OCI-LY3 (cell line): ENCODE results near the gene MTHFS.

Experiments
- H2AFZ ChIP-seq: fragments of 200-600, 300-600 bp; shearing (Covaris generic); 2 replicates; pipeline ENCODE4 v1.6.0; 2014; ENCODE audit warnings: antibody characterized with exemption, low read depth, low read length
- H3K27ac ChIP-seq: fragments of 200-600, 300-600 bp; sonication (generic); 2 replicates; pipeline ENCODE4 v1.5.1; 2014; ENCODE audit warnings: mild to moderate bottlenecking, low read length, moderate library complexity, mixed read lengths
- H3K27me3 ChIP-seq: fragments of 200-600, 300-600 bp; sonication (generic); 2 replicates; pipeline ENCODE4 v1.6.1; 2014; ENCODE audit warnings: low read depth, low read length, mixed read lengths
- H3K36me3 ChIP-seq: fragments of 200-600, 300-600 bp; sonication (generic); replicated peaks from 2 replicates; pipeline ENCODE3; 2014; ENCODE audit warnings: low read depth, low read length, mixed read lengths
- H3K4me1 ChIP-seq: fragments of 300-600, 200-600 bp; sonication (generic); 2 replicates; pipeline ENCODE4 v1.6.1; 2014; ENCODE audit warnings: low read length, mixed read lengths
- H3K4me2 ChIP-seq: fragments of 200-600, 300-600 bp; sonication (generic); 2 replicates; pipeline ENCODE4 v1.6.1; 2014; ENCODE audit warnings: low read length, mixed read lengths
- H3K4me3 ChIP-seq: fragments of 300-600, 200-600 bp; sonication (generic); 2 replicates; pipeline ENCODE4 v1.5.1; 2014; ENCODE audit warnings: antibody characterized with exemption, mild to moderate bottlenecking, low read length, moderate library complexity
- H3K79me2 ChIP-seq: fragments of 300-600, 200-600 bp; shearing (Covaris generic); 2 replicates; pipeline ENCODE4 v1.6.1; 2014; ENCODE audit warnings: mild to moderate bottlenecking, low read length, mixed read lengths
- H3K9ac ChIP-seq: fragments of 300-600, 200-600 bp; shearing (Covaris generic); 2 replicates; pipeline ENCODE4 v1.6.0; 2014; ENCODE audit warnings: mild to moderate bottlenecking, low read length, moderate library complexity
- H3K9me3 ChIP-seq: fragments of 200-600, 300-600 bp; shearing (Covaris generic); 2 replicates; pipeline ENCODE4 v1.6.1; 2014; ENCODE audit warnings: low read length, mixed read lengths; ENCODE audit not compliant: insufficient read depth
- H4K20me1 ChIP-seq: fragments of 200-600, 300-600 bp; sonication (generic); 2 replicates; pipeline ENCODE4 v1.6.1; 2016; ENCODE audit warnings: low read length, mixed read lengths; ENCODE audit not compliant: insufficient read depth
- CTCF ChIP-seq: fragments of 200-600, 300-600 bp; sonication (generic); IDR thresholded peaks from 2 replicates; pipeline ENCODE4 v1.5.1; 2014; ENCODE audit warnings: antibody characterized with exemption, low read length, low read depth
- EZH2phosphoT487 ChIP-seq: fragments of 200-600 bp; shearing (Covaris generic); IDR thresholded peaks from 2 replicates; pipeline ENCODE4 v1.6.1; 2018; ENCODE audit warnings: antibody characterized with exemption, mixed run types, low read depth

Gene MTHFS

GRCh38 chr15:79874242-79874641 lies 22.6 kb downstream of the MTHFS start:
- TF ChIP-seq CTCF (no peak), EZH2phosphoT487 (no peak)
- Histone ChIP-seq H3K27ac (no peak overlapping the region), H2AFZ (no peak overlapping the region), H3K9ac (no peak overlapping the region), H3K9me3 (peaks cover 10% of the 10 kb centered on the region; the same call in 1 of the 2 replicates), H3K79me2 (peaks cover 8% of the 10 kb centered on the region; the same call in 1 of the 2 replicates), H3K4me3 (no peak overlapping the region), H3K36me3 (peaks cover 65% of the 10 kb centered on the region), H3K4me2 (no peak overlapping the region), H3K4me1 (no peaks in the 10 kb centered on the region), H4K20me1 (no peaks in the 10 kb centered on the region), H3K27me3 (no peaks in the 10 kb centered on the region)

GRCh38 chr15:79872358-79873017 lies 24.3 kb downstream of the MTHFS start:
- Histone ChIP-seq H3K9me3 (peaks cover 10% of the 10 kb centered on the region; the same call in 1 of the 2 replicates), H3K27ac (no peak overlapping the region), H3K79me2 (peaks cover 8% of the 10 kb centered on the region; the same call in 1 of the 2 replicates)

GRCh38 chr15:79868554-79868953 lies 28.3 kb downstream of the MTHFS start:
- no peak overlapping the region for H3K27ac ChIP-seq

More at GRCh38 chr15:79872358-79873017, 24.3 kb downstream of the MTHFS start:
- Histone ChIP-seq H3K36me3 (peaks cover 61% of the 10 kb centered on the region), H3K27me3 (no peaks in the 10 kb centered on the region), H4K20me1 (no peaks in the 10 kb centered on the region), H3K4me2 (no peak overlapping the region), H3K4me1 (no peaks in the 10 kb centered on the region), H3K4me3 (no peak overlapping the region), H2AFZ (no peak overlapping the region), H3K9ac (no peak overlapping the region)
- TF ChIP-seq EZH2phosphoT487 (no peak), CTCF (no peak)

More at GRCh38 chr15:79868554-79868953, 28.3 kb downstream of the MTHFS start:
- Histone ChIP-seq H3K27me3 (no peaks in the 10 kb centered on the region), H3K4me1 (peaks cover 5% of the 10 kb centered on the region), H3K79me2 (peaks cover 8% of the 10 kb centered on the region; the same call in 1 of the 2 replicates), H3K4me2 (no peak overlapping the region), H3K9me3 (no peaks in the 10 kb centered on the region), H3K4me3 (no peak overlapping the region), H3K9ac (no peak overlapping the region), H3K36me3 (peaks cover 40% of the 10 kb centered on the region), H2AFZ (no peak overlapping the region), H4K20me1 (no peaks in the 10 kb centered on the region)
- TF ChIP-seq EZH2phosphoT487 (no peak), CTCF (no peak)
